IMR-90 (cell line): Measurements from ENCODE around the gene PGK2. TPM values are rescaled to one million over a fixed set of nuclear protein-coding genes. Genes with fewer than 3 reads are reported as not detected.

Experiments used
- ATAC-seq: fragments of 200-7000 bp; cut with Tn5 transposase; 2 replicates; pipeline ENCODE4 v1.9.1; 2020; ENCODE audit warnings: low read depth, mild to moderate bottlenecking, moderate library complexity
- BruUV-seq: library from RNA; stranded (reverse); fragments of 400-500 nt; replicated peaks from 2 replicates; lab custom pipeline; 2021; lab: Mats Ljungman, UMichigan
- CTCF ChIA-PET: fragments of 300-600 bp; formaldehyde crosslinking; extraction: SDS; loops from one replicate; lab custom pipeline; 2021; ENCODE audit warnings: antibody characterized with exemption; lab: Yijun Ruan, JAX
- POLR2A ChIA-PET: fragments of 300-600 bp; sonication (Branson Sonifier 250); formaldehyde crosslinking; loops from one replicate; lab custom pipeline; 2022; ENCODE audit warnings: antibody characterized with exemption; ENCODE audit not compliant: unreplicated experiment; lab: Charles Lee
- DNase-seq: peaks from one replicate; pipeline ENCODE4 v3.0.0; 2013
- H2AFZ ChIP-seq: replicated peaks from 2 replicates; pipeline ENCODE3; 2013; ENCODE audit warnings: low read length, mild to moderate bottlenecking; ENCODE audit not compliant: poor library complexity
- H2AK5ac ChIP-seq: 2 replicates; pipeline ENCODE4 v1.6.1; 2013; ENCODE audit warnings: low read depth, low read length, inconsistent platforms
- H2AK9ac ChIP-seq: replicated peaks from 2 replicates; pipeline ENCODE3; 2013; ENCODE audit warnings: mild to moderate bottlenecking, low read depth, low read length, moderate library complexity; ENCODE audit not compliant: poor library complexity
- H2BK120ac ChIP-seq: 2 replicates; pipeline ENCODE4 v1.6.1; 2013; ENCODE audit warnings: low read depth, low read length, inconsistent platforms
- H2BK15ac ChIP-seq: 3 replicates; pipeline ENCODE4 v1.6.1; 2013; ENCODE audit warnings: low read depth, low read length, inconsistent platforms
- H2BK20ac ChIP-seq: 2 replicates; pipeline ENCODE4 v1.6.1; 2013; ENCODE audit warnings: low read depth, mild to moderate bottlenecking, inconsistent platforms, low read length, moderate library complexity
- H2BK5ac ChIP-seq: 2 replicates; pipeline ENCODE4 v1.6.1; 2013; ENCODE audit warnings: mild to moderate bottlenecking, low read depth, low read length, inconsistent platforms; ENCODE audit not compliant: poor library complexity, severe bottlenecking
- H3K14ac ChIP-seq: replicated peaks from 2 replicates; pipeline ENCODE4 v1.6.1; 2013; ENCODE audit warnings: low read depth, low read length, inconsistent platforms
- H3K18ac ChIP-seq: 2 replicates; pipeline ENCODE4 v1.6.1; 2013; ENCODE audit warnings: low read depth, low read length, control low read depth
- H3K23ac ChIP-seq: 2 replicates; pipeline ENCODE4 v1.6.1; 2013; ENCODE audit warnings: low read depth, low read length, inconsistent platforms
- H3K27ac ChIP-seq: 2 replicates; pipeline ENCODE4 v1.5.1; 2013; ENCODE audit warnings: mild to moderate bottlenecking, control low read depth, low read length; ENCODE audit not compliant: insufficient read depth
- H3K27me3 ChIP-seq: 2 replicates; pipeline ENCODE4 v1.6.1; 2013; ENCODE audit warnings: low read length; ENCODE audit not compliant: control insufficient read depth, insufficient read depth
- H3K36me3 ChIP-seq: 2 replicates; pipeline ENCODE4 v1.6.1; 2013; ENCODE audit warnings: low read length, mixed read lengths; ENCODE audit not compliant: control insufficient read depth, insufficient read depth
- H3K4ac ChIP-seq: 2 replicates; pipeline ENCODE4 v1.6.1; 2013; ENCODE audit warnings: low read depth, low read length, inconsistent platforms
- H3K4me1 ChIP-seq: 2 replicates; pipeline ENCODE4 v1.6.1; 2013; ENCODE audit warnings: low read length, mixed read lengths; ENCODE audit not compliant: control insufficient read depth, insufficient read depth
- H3K4me2 ChIP-seq: 2 replicates; pipeline ENCODE4 v1.6.1; 2013; ENCODE audit warnings: low read depth, mild to moderate bottlenecking, control low read depth, low read length, moderate library complexity
- H3K4me3 ChIP-seq: 2 replicates; pipeline ENCODE4 v1.5.1; 2013; ENCODE audit warnings: low read depth, mild to moderate bottlenecking, control low read depth, low read length, moderate library complexity; ENCODE audit not compliant: insufficient read depth
- H3K56ac ChIP-seq: 2 replicates; pipeline ENCODE4 v1.6.1; 2013; ENCODE audit warnings: low read length, inconsistent platforms; ENCODE audit not compliant: insufficient read depth; ENCODE audit errors: extremely low read depth
- H3K79me1 ChIP-seq, 2 experiments: 2 replicates each; pipeline ENCODE4 v1.6.1; 2013; ENCODE audit warnings: low read length in 2 of 2, inconsistent platforms in 1 of 2, low read depth in 1 of 2
- H3K9ac ChIP-seq: 2 replicates; pipeline ENCODE4 v1.6.1; 2013; ENCODE audit warnings: low read depth, low read length, control low read depth
- H3K9me1 ChIP-seq: 2 replicates; pipeline ENCODE4 v1.6.1; 2013; ENCODE audit warnings: low read length, inconsistent platforms; ENCODE audit not compliant: insufficient read depth
- H3K9me3 ChIP-seq: 2 replicates; pipeline ENCODE4 v1.6.1; 2013; ENCODE audit warnings: low read length; ENCODE audit not compliant: control insufficient read depth, insufficient read depth
- H4K20me1 ChIP-seq: 2 replicates; pipeline ENCODE4 v1.6.1; 2013; ENCODE audit warnings: low read length, inconsistent platforms; ENCODE audit not compliant: insufficient read depth
- H4K5ac ChIP-seq: 2 replicates; pipeline ENCODE4 v1.6.1; 2013; ENCODE audit warnings: mild to moderate bottlenecking, low read depth, low read length, control low read depth
- H4K8ac ChIP-seq, 2 experiments: 2 replicates each; pipeline ENCODE4 v1.6.1; 2013; ENCODE audit warnings: low read depth in 2 of 2, low read length in 2 of 2, control low read depth in 1 of 2, inconsistent platforms in 1 of 2
- H4K91ac ChIP-seq: 2 replicates; pipeline ENCODE4 v1.6.1; 2013; ENCODE audit warnings: low read depth, low read length, inconsistent platforms; ENCODE audit not compliant: insufficient read depth
- CEBPB ChIP-seq: IDR thresholded peaks from 2 replicates; pipeline ENCODE4 v1.6.1; 2012; ENCODE audit warnings: low read depth, low read length, improper control_type of control experiment
- CHD1 ChIP-seq: IDR thresholded peaks from 2 replicates; pipeline ENCODE4 v1.6.1; 2012; ENCODE audit warnings: low read depth, low read length, improper control_type of control experiment
- FOS ChIP-seq: fragments of 150-350 bp; IDR thresholded peaks from 2 replicates; pipeline ENCODE4 v1.6.1; 2016; ENCODE audit warnings: low read depth, low read length
- MAFK ChIP-seq: IDR thresholded peaks from 2 replicates; pipeline ENCODE4 v1.6.1; 2012; ENCODE audit warnings: low read depth, low read length, improper control_type of control experiment
- MAZ ChIP-seq: IDR thresholded peaks from 2 replicates; pipeline ENCODE4 v1.6.1; 2012; ENCODE audit warnings: low read depth, mild to moderate bottlenecking, low read length, improper control_type of control experiment, moderate library complexity, borderline replicate concordance
- MXI1 ChIP-seq: IDR thresholded peaks from 2 replicates; pipeline ENCODE4 v1.6.1; 2012; ENCODE audit warnings: low read depth, mild to moderate bottlenecking, low read length, moderate library complexity, borderline replicate concordance
- NFE2L2 ChIP-seq: fragments of 150-350 bp; IDR thresholded peaks from 2 replicates; pipeline ENCODE4 v1.6.1; 2016; ENCODE audit warnings: low read depth, mild to moderate bottlenecking, low read length
- POLR2A ChIP-seq: IDR thresholded peaks from 2 replicates; pipeline ENCODE4 v1.6.1; 2012; ENCODE audit warnings: mild to moderate bottlenecking, low read depth, low read length
- RAD21 ChIP-seq: IDR thresholded peaks from 2 replicates; pipeline ENCODE4 v1.6.1; 2012; ENCODE audit warnings: low read length, improper control_type of control experiment
- RCOR1 ChIP-seq: IDR thresholded peaks from 2 replicates; pipeline ENCODE4 v1.6.1; 2012; ENCODE audit warnings: mild to moderate bottlenecking, low read length, improper control_type of control experiment; ENCODE audit not compliant: insufficient replicate concordance
- RFX5 ChIP-seq: IDR thresholded peaks from 2 replicates; pipeline ENCODE4 v1.8.0; 2012; ENCODE audit warnings: low read depth, mild to moderate bottlenecking, low read length, moderate library complexity
- SMC3 ChIP-seq: fragments of 150-350 bp; IDR thresholded peaks from 2 replicates; pipeline ENCODE4 v1.6.1; 2016; ENCODE audit warnings: low read depth, mild to moderate bottlenecking, antibody characterized with exemption, low read length, moderate library complexity
- WGBS, 2 experiments: methylation state at CpG; one replicate each; pipeline versions ENCODE4 v1.1.5 to v1.1.7; 2013; ENCODE audit warnings: missing lambda C conversion rate in 2 of 2; ENCODE audit not compliant: insufficient read length in 1 of 2; ENCODE audit errors: extremely low coverage in 2 of 2; 5-methylcytosine and 5-hydroxymethylcytosine counted together
- dilution Hi-C: fragments of 300-500 bp; cut with HindIII; formaldehyde crosslinking; loops from one replicate; pipeline ENCODE4 v1.14.3; 2018; ENCODE audit warnings: low sequenced_read_pairs; ENCODE audit not compliant: unreplicated experiment
- in situ Hi-C: fragments of 300-500 bp; cut with MboI; formaldehyde crosslinking; loops from 3 replicates; pipeline ENCODE4 v1.14.3; 2019; ENCODE audit warnings: low sequenced_read_pairs, inconsistent platforms, mixed read lengths
- intact Hi-C: fragments of 100-400 bp; cut with micrococcal nuclease; formaldehyde crosslinking; loops from 2 replicates; pipeline ENCODE4 v1.10.0; 2022
- polyA plus RNA-seq, 3 experiments: library from polyadenylated mRNA; depleted of rRNA; stranded (reverse); fragments of >200 nt; gene quantifications; 2 replicates each; pipeline ENCODE4 v1.2.3, GENCODE V29; 2012; ENCODE audit warnings: low replicate concordance in 1 of 3
- total RNA-seq: library from RNA; depleted of rRNA; stranded (reverse); fragments of >200 nt; gene quantifications from 2 replicates; pipeline ENCODE4 v1.2.3, GENCODE V29; 2012
- TF ChIP-seq, protein P1 (sequence below): conservative IDR thresholded peaks from 2 replicates; pipeline ENCODE4 v1.5.1; 2012; ENCODE audit warnings: mild to moderate bottlenecking, low read depth, low read length, improper control_type of control experiment
- TF ChIP-seq, protein P2 (sequence below): fragments of 150-350 bp; IDR thresholded peaks from 2 replicates; pipeline ENCODE4 v1.6.1; 2016; ENCODE audit warnings: low read depth, mild to moderate bottlenecking, low read length, moderate library complexity, borderline replicate concordance
- TF ChIP-seq, protein P3 (sequence below): fragments of 150-350 bp; IDR thresholded peaks from 2 replicates; pipeline ENCODE4 v1.6.1; 2017; ENCODE audit warnings: mild to moderate bottlenecking, antibody characterized with exemption, low read length, low read depth

PGK2 gene
- total and polyA plus RNA-seq, 2 of the 4 experiments (the other 2 are of a cell fraction), result not detected

DNA sequence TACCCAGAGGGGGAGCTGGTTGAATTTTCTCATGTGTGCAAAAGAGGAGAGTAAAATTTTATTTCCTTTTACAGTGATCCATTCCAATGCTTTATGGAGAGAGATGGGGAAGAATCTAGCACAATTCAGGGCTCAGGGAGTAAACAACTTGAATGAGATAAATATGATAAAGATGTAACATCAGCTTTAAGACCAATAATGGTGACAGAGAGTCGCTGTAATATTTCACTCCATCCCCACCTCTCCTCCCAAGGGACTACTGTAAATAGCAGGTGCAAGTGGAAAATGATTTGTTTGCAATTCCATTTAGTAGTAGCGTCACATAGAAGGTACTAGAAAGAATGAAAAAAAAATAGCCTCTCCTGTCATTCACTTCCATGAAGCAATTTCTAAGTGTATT lies 47.7 kb downstream of the PGK2 start:
- CTCF ChIA-PET, result no interaction called here
- no peak overlapping the region for H4K8ac ChIP-seq
- H4K5ac ChIP-seq, result no peak overlapping the region
- POLR2A ChIA-PET, result no interaction called here
- H3K4me3 ChIP-seq, result no peak overlapping the region
- H3K4me2 ChIP-seq, result no peak overlapping the region
- H3K9me1 ChIP-seq, result no peaks in the 10 kb centered on the region
- TF ChIP-seq, protein P1, sequence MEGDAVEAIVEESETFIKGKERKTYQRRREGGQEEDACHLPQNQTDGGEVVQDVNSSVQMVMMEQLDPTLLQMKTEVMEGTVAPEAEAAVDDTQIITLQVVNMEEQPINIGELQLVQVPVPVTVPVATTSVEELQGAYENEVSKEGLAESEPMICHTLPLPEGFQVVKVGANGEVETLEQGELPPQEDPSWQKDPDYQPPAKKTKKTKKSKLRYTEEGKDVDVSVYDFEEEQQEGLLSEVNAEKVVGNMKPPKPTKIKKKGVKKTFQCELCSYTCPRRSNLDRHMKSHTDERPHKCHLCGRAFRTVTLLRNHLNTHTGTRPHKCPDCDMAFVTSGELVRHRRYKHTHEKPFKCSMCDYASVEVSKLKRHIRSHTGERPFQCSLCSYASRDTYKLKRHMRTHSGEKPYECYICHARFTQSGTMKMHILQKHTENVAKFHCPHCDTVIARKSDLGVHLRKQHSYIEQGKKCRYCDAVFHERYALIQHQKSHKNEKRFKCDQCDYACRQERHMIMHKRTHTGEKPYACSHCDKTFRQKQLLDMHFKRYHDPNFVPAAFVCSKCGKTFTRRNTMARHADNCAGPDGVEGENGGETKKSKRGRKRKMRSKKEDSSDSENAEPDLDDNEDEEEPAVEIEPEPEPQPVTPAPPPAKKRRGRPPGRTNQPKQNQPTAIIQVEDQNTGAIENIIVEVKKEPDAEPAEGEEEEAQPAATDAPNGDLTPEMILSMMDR, result no peak
- TF ChIP-seq CEBPB (no peak), MXI1 (no peak), MAFK (no peak), POLR2A (no peak), FOS (no peak), RCOR1 (no peak), MAZ (no peak), CHD1 (no peak), RFX5 (no peak), RAD21 (no peak), SMC3 (no peak), NFE2L2 (no peak)
- TF ChIP-seq, protein P2, sequence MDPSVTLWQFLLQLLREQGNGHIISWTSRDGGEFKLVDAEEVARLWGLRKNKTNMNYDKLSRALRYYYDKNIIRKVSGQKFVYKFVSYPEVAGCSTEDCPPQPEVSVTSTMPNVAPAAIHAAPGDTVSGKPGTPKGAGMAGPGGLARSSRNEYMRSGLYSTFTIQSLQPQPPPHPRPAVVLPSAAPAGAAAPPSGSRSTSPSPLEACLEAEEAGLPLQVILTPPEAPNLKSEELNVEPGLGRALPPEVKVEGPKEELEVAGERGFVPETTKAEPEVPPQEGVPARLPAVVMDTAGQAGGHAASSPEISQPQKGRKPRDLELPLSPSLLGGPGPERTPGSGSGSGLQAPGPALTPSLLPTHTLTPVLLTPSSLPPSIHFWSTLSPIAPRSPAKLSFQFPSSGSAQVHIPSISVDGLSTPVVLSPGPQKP, result no peak
- TF ChIP-seq, protein P3, sequence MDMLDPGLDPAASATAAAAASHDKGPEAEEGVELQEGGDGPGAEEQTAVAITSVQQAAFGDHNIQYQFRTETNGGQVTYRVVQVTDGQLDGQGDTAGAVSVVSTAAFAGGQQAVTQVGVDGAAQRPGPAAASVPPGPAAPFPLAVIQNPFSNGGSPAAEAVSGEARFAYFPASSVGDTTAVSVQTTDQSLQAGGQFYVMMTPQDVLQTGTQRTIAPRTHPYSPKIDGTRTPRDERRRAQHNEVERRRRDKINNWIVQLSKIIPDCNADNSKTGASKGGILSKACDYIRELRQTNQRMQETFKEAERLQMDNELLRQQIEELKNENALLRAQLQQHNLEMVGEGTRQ, result no peak
- no peaks in the 10 kb centered on the region for H3K36me3 ChIP-seq
- intact Hi-C loops (no loop called here), in situ Hi-C loops (no loop called here), dilution Hi-C loops (no loop called here)
- no peaks in the 10 kb centered on the region for H3K27me3 ChIP-seq
- H3K4me1 ChIP-seq, result no peaks in the 10 kb centered on the region
- H3K27ac ChIP-seq, result no peak overlapping the region
- H3K9ac ChIP-seq, result no peak overlapping the region
- H4K20me1 ChIP-seq, result no peaks in the 10 kb centered on the region
- no peak overlapping the region for H2AK9ac ChIP-seq
- H2BK15ac ChIP-seq, result no peak overlapping the region
- no peak overlapping the region for H2BK20ac ChIP-seq
- H3K4ac ChIP-seq, result no peak overlapping the region
- no peak overlapping the region for H3K23ac ChIP-seq
- H3K56ac ChIP-seq, result no peak overlapping the region
- H2AK5ac ChIP-seq, result no peak overlapping the region
- H2AFZ ChIP-seq, result no peak overlapping the region
- BruUV-seq, result no TSS peak
- ATAC-seq, result no peak
- no peak overlapping the region for H2BK120ac ChIP-seq
- no peaks in the 10 kb centered on the region for H3K9me3 ChIP-seq
- H2BK5ac ChIP-seq, result no peak overlapping the region
- H3K14ac ChIP-seq, result no peak overlapping the region
- WGBS, 2 experiments, result no CpG with 5 or more reads among the region's 2 CpGs
- DNase-seq, result no peak
- no peak overlapping the region for H3K18ac ChIP-seq
- H3K79me1 ChIP-seq, result no peaks in the 10 kb centered on the region
- H4K91ac ChIP-seq, result no peak overlapping the region
